CD4-positive, CD25-positive, alpha-beta regulatory T cell (primary cell): ENCODE data around the gene DES. TPM values are rescaled to one million over a fixed set of nuclear protein-coding genes. Genes with fewer than 3 reads are reported as not detected.

Experiments
- ATAC-seq, 2 donors: fragments of 150-1000 bp; cut with Tn5 transposase; one replicate each; pipeline ENCODE4 v1.10.0; 2021; ENCODE audit warnings: low read depth in 2 of 2, moderate number of reproducible peaks in 2 of 2, moderate library complexity in 1 of 2
- DNase-seq, 3 donors: peaks; one replicate each; pipeline versions ENCODE4 v3.0.0 to v3.0.0-alpha.2; 2012 to 2022; ENCODE audit warnings: mixed read lengths in 1 of 3
- H3K27ac ChIP-seq: one replicate; pipeline ENCODE4 v1.7.0; 2013; ENCODE audit warnings: mild to moderate bottlenecking, low read length; ENCODE audit not compliant: insufficient read depth, poor library complexity, severe bottlenecking
- H3K27me3 ChIP-seq: one replicate; pipeline ENCODE4 v1.7.0; 2013; ENCODE audit warnings: low read length; ENCODE audit not compliant: control insufficient read depth, insufficient read depth
- H3K36me3 ChIP-seq: one replicate; pipeline ENCODE4 v1.7.0; 2013; ENCODE audit warnings: mild to moderate bottlenecking, low read length, moderate library complexity; ENCODE audit not compliant: control insufficient read depth, insufficient read depth
- H3K4me1 ChIP-seq: 2 replicates; pipeline ENCODE4 v1.7.0; 2013; ENCODE audit warnings: mild to moderate bottlenecking, low read length; ENCODE audit not compliant: insufficient read depth, control insufficient read depth, poor library complexity, severe bottlenecking
- H3K4me3 ChIP-seq: one replicate; pipeline ENCODE4 v1.7.0; 2013; ENCODE audit warnings: low read depth, mild to moderate bottlenecking, low read length, moderate library complexity
- H3K9me3 ChIP-seq, 2 experiments: 1 replicate in 1 of 2; 2 replicates in 1 of 2; pipeline ENCODE4 v1.7.0; 2013; ENCODE audit warnings: low read length in 2 of 2, mild to moderate bottlenecking in 1 of 2, moderate library complexity in 1 of 2; ENCODE audit not compliant: control insufficient read depth in 2 of 2
- H3K27ac Mint-ChIP-seq, 3 donors: one replicate each; pipeline ENCODE4 v1.8.0; 2020 to 2022; ENCODE audit warnings: mild to moderate bottlenecking in 3 of 3, mixed read lengths in 3 of 3, moderate library complexity in 2 of 3
- H3K27me3 Mint-ChIP-seq: one replicate; pipeline ENCODE4 v1.8.0; 2022; ENCODE audit warnings: mild to moderate bottlenecking, mixed read lengths
- H3K36me3 Mint-ChIP-seq: one replicate; pipeline ENCODE4 v1.8.0; 2020; ENCODE audit warnings: mixed read lengths
- H3K4me1 Mint-ChIP-seq, 4 donors: one replicate each; pipeline ENCODE4 v1.8.0; 2020 to 2022; ENCODE audit warnings: mixed read lengths in 4 of 4, mild to moderate bottlenecking in 1 of 4
- H3K4me3 Mint-ChIP-seq, 4 donors: one replicate each; pipeline ENCODE4 v1.8.0; 2020 to 2022; ENCODE audit warnings: mild to moderate bottlenecking in 4 of 4, mixed read lengths in 4 of 4, moderate library complexity in 3 of 4
- H3K9me3 Mint-ChIP-seq, 7 donors: one replicate each; pipeline ENCODE4 v1.8.0; 2020 to 2022; ENCODE audit warnings: mixed read lengths in 7 of 7, mild to moderate bottlenecking in 3 of 7, moderate library complexity in 2 of 7
- polyA plus RNA-seq, 4 donors: library from polyadenylated mRNA; unstranded; fragments of 300-500 nt; fragmentation: Illumina TruSeq; gene quantifications; one replicate each; pipeline ENCODE4 v1.2.3, GENCODE V29; 2021
- total RNA-seq: library from RNA; stranded (reverse); gene quantifications from one replicate; pipeline ENCODE4 v1.2.3, GENCODE V29; 2022

Gene DES
- total and polyA plus RNA-seq, 5 donors from 2014 or later, result not detected

DNA sequence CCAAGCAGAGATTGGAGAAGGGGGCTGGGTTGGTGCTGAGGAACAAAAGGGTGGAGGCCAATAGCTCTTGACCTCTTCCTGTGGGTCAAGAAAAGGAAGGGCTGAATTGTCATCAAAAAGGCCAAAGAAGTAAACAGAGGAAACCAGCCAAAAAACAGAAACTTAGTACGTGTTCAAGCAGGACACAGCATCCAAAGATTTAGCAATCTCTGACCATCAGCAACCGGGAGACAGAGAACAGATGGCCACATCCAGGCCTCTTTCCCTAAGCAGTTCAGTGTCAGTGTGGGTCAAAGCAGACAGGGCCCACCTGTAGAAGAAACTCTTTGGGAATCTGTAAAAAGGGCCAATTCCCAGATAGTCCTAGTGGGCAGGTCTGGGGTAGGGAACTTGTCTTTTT lies 33.3 kb upstream of the DES start:
- Histone ChIP-seq H3K4me3 (no peak overlapping the region), H3K4me1 (peaks cover 18% of the 10 kb centered on the region), H3K27me3 (no peaks in the 10 kb centered on the region), H3K27ac (no peak overlapping the region), H3K36me3 (peaks cover 50% of the 10 kb centered on the region), H3K9me3 (no peaks in the 10 kb centered on the region)
- peaks cover 0 to 36% (median 10%) of the 10 kb centered on the region in 4 donors for H3K4me1 Mint-ChIP-seq
- no peak for ATAC-seq
- H3K9me3 Mint-ChIP-seq, result no peaks in the 10 kb centered on the region
- H3K36me3 Mint-ChIP-seq, result peaks cover 34% of the 10 kb centered on the region
- H3K27me3 Mint-ChIP-seq, result peaks cover under 1% of the 10 kb centered on the region
- no peak for DNase-seq
- H3K4me3 Mint-ChIP-seq, result peak overlapping the region; percentile 47 to 71 (median 55)
- peak overlapping the region in 2 of 3 donors; percentile 26 to 79 for H3K27ac Mint-ChIP-seq

DNA sequence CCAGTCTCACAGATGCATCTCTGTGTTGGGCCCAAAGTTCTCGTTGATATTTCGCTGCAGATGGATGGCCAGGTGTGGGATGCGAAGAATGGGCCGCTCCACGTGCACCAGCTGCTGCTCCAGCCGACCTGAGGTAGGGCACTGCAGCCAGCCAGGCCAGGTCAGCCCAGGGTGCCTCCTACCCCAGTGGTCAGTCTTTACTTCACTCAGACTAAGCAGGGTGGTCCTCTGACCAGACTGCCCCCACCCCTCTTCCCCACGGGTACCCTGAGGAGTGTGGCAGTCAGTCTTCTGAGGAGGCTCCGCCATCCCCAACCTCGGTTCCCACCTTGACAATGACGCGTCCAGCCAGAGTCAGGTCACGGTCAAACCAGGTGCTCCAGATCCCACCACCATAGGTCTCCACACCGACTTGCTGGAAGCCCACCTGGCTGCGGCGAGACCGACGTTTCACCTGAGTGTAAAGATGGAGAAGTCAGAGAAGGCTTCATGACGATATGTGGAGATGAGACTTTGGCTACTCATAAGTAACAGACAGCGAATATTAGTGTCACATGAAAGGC lies 32.1 kb upstream of the DES start:
- ATAC-seq (no peak), DNase-seq (no peak)
- Mint-ChIP-seq H3K27me3 (peaks cover 5% of the 10 kb centered on the region), H3K9me3 (no peaks in the 10 kb centered on the region), H3K4me3 (peak overlapping the region; percentile 71 to 95 (median 92)), H3K4me1 (peaks cover 0 to 36% (median 10%) of the 10 kb centered on the region in 4 donors), H3K27ac (peak overlapping the region in 2 of 3 donors; percentile 25 to 89), H3K36me3 (peaks cover 30% of the 10 kb centered on the region)
- Histone ChIP-seq H3K27me3 (peaks cover 4% of the 10 kb centered on the region), H3K36me3 (peaks cover 43% of the 10 kb centered on the region), H3K4me1 (peaks cover 18% of the 10 kb centered on the region), H3K9me3 (no peaks in the 10 kb centered on the region), H3K27ac (no peak overlapping the region), H3K4me3 (peak overlapping the region; percentile 71)

GRCh38 chr2:219386532-219387280 lies 31.5 kb upstream of the DES start:
- peaks cover 0 to 36% (median 10%) of the 10 kb centered on the region in 4 donors for H3K4me1 Mint-ChIP-seq
- H3K4me3 Mint-ChIP-seq, result peak overlapping the region; percentile 90 to 96 (median 95)
- H3K27me3 Mint-ChIP-seq, result peaks cover 5% of the 10 kb centered on the region
- H3K36me3 Mint-ChIP-seq, result peaks cover 24% of the 10 kb centered on the region
- Histone ChIP-seq H3K27ac (peak overlapping the region; percentile 96), H3K4me1 (peaks cover 18% of the 10 kb centered on the region), H3K36me3 (peaks cover 36% of the 10 kb centered on the region), H3K27me3 (peaks cover 4% of the 10 kb centered on the region), H3K9me3 (no peaks in the 10 kb centered on the region), H3K4me3 (peak overlapping the region; percentile 71)
- H3K27ac Mint-ChIP-seq, result peak overlapping the region; percentile 89 to 99 (median 96)
- peak in 2 of 3 donors; percentile 14 to 26 for DNase-seq
- H3K9me3 Mint-ChIP-seq, result no peaks in the 10 kb centered on the region
- no peak for ATAC-seq

DNA sequence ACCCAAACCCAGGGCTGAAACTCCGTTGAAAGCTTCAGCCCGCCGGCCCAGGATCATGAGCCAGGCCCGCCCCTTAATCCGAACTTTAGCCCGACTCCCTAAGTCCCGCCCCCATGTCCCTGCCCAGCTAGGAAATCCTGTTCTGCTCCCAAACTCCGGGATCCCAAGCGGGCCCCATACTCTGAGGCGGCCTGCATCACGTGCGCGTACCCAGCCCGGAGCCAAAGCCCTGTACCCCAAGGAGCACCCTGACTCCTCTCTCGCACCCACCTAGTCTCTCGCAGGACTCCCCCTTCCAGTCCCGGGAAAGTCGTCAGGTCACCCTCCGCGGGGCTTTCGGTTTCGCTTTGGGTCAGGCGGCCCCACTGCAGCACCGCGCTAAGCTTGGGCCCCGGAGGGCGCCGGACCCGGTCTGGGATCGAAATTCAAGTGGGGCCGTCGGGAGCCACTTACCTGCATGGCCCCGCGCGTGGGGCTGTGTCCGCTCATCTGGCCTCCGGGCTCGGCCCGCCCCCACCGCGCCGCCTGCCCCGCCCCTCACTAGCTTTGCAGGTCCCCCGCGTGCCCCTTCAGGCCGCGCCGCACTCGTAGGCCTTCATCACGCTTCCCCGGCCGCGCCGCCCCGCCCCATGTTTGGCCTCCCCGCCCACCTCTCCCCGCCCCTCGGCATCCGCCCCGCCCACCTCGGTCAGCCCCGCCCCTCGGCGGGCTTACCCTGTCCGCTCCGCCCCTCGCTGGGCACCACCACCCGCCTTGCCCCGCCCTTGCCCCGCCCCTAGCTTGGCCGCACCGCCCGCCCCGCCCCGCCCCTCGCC lies 30.7 kb upstream of the DES start, which contains the start of gene DNPEP:
Gene DNPEP, minus strand, starts transcription at position 607 of the 815 bp plus-strand sequence. Its CDS starts 118 bp downstream, at position 489.
- ATAC-seq, result peak; percentile 45 to 46
- peak within 1 kb of the TSS; percentile 71 for H3K4me3 ChIP-seq
- peak within 1 kb of the TSS; percentile 90 to 96 (median 95) for H3K4me3 Mint-ChIP-seq

DNA sequence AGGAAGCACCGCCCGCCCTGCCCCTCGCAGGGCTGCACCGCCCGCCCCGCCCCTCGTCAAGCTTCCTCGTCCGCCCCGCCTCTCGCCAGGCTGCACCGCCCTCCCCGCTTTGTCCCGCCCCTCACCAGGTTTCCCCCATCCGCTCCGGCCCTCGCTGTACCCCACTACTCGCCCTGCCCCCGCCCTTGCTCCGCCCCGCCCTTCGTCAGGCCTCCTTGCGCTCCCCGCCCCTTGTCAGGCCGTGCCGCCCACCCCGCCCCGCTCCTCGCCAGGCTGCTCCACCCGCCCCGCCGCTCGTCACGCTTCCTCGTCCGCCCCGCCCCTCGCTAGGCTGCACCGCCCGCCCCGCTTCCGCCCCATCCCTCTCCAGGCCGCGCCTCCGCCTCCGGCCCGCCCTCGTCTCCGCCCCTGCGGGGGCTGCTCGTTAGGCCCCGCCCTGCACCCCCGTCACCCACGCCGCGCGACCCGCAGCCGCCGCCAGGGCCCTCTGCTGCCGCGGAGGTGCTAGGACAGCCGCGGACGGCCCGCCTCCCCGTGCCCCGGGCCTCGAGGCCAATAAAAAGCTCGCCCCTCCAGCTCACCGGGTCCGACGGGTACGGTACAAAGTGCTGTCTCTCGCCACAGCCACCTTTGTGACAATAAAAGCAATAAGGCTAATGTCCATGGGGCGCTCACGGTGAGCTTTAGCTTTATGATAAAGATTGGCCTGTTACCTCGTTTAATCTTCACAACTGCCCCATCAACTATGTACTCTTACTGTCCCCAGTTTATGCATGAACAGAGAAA lies 29.9 kb upstream of the DES start:
- Histone ChIP-seq H3K27me3 (peaks cover 4% of the 10 kb centered on the region), H3K36me3 (peaks cover 24% of the 10 kb centered on the region), H3K4me3 (peak overlapping the region; percentile 68), H3K27ac (peak overlapping the region; percentile 83), H3K4me1 (peaks cover 18% of the 10 kb centered on the region), H3K9me3 (no peaks in the 10 kb centered on the region)
- ATAC-seq (peak; percentile 80 to 84), DNase-seq (peak; percentile 98 to 99 (median 98))
- peaks cover 5% of the 10 kb centered on the region for H3K27me3 Mint-ChIP-seq
- H3K4me1 Mint-ChIP-seq, result peaks cover 0 to 36% (median 10%) of the 10 kb centered on the region in 4 donors
- peak overlapping the region; percentile 78 to 89 (median 88) for H3K27ac Mint-ChIP-seq
- peaks cover 13% of the 10 kb centered on the region for H3K36me3 Mint-ChIP-seq
- no peaks in the 10 kb centered on the region for H3K9me3 Mint-ChIP-seq
- peak overlapping the region; percentile 77 to 90 (median 82) for H3K4me3 Mint-ChIP-seq

More for the DNA sequence above, 30.7 kb upstream of the DES start, which contains the start of gene DNPEP:
- Histone ChIP-seq H3K27ac (peak within 1 kb of the TSS; percentile 96), H3K4me1 (peaks cover 18% of the 10 kb centered on the region), H3K36me3 (peaks cover 32% of the 10 kb centered on the region), H3K27me3 (peaks cover 4% of the 10 kb centered on the region), H3K9me3 (no peaks in the 10 kb centered on the region)
- Mint-ChIP-seq H3K4me1 (peaks cover 0 to 36% (median 10%) of the 10 kb centered on the region in 4 donors), H3K27ac (peak within 1 kb of the TSS; percentile 89 to 99 (median 96)), H3K36me3 (peaks cover 16% of the 10 kb centered on the region), H3K27me3 (peaks cover 5% of the 10 kb centered on the region), H3K9me3 (no peaks in the 10 kb centered on the region)
- DNase-seq, result peak; percentile 91

DNA sequence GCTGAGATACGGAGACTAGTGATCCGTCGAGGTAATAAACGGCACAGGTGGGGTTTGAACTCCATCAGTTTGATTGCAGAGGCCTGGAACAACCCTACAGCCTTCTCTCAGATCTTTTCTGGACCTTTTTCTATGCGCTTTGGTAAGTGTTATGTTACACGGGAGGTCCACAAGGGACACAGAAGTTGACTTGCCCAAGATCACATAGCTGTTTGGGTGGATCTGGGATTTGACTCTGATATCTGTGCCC lies 29.3 kb upstream of the DES start:
- Mint-ChIP-seq H3K27ac (peak overlapping the region; percentile 78 to 89 (median 88)), H3K36me3 (peaks cover 8% of the 10 kb centered on the region), H3K4me1 (peaks cover 0 to 32% (median 10%) of the 10 kb centered on the region in 4 donors), H3K9me3 (no peaks in the 10 kb centered on the region), H3K4me3 (peak overlapping the region; percentile 77 to 90 (median 82)), H3K27me3 (peaks cover 7% of the 10 kb centered on the region)
- Histone ChIP-seq H3K27ac (peak overlapping the region; percentile 83), H3K4me3 (peak overlapping the region; percentile 68), H3K4me1 (peaks cover 18% of the 10 kb centered on the region), H3K9me3 (no peaks in the 10 kb centered on the region), H3K36me3 (peaks cover 21% of the 10 kb centered on the region), H3K27me3 (peaks cover 6% of the 10 kb centered on the region)
- ATAC-seq (no peak), DNase-seq (no peak)

- ATAC-seq (no peak), DNase-seq (no peak)
- Histone ChIP-seq H3K27ac (no peak overlapping the region), H3K27me3 (peaks cover 6% of the 10 kb centered on the region), H3K36me3 (no peaks in the 10 kb centered on the region), H3K4me3 (no peak overlapping the region), H3K4me1 (peaks cover 13% of the 10 kb centered on the region), H3K9me3 (no peaks in the 10 kb centered on the region)
- Mint-ChIP-seq H3K4me3 (no peak overlapping the region), H3K4me1 (peaks cover 0 to 21% (median 9%) of the 10 kb centered on the region in 4 donors), H3K9me3 (peaks cover 0 to 1% (median 0%) of the 10 kb centered on the region in 7 donors), H3K36me3 (no peaks in the 10 kb centered on the region), H3K27ac (no peak overlapping the region), H3K27me3 (peaks cover 14% of the 10 kb centered on the region)
These were observed 25.4 kb upstream of the DES start for GRCh38 chr2:219392754-219393153.
